ENCODE measurements around the gene GNS. TPM values are rescaled to one million over a fixed set of nuclear protein-coding genes. Genes with fewer than 3 reads are reported as not detected.

The GNS gene
- total and polyA plus RNA-seq, 2 donors (not counting 3 experiments of a cell fraction or from before 2014, with no cell fraction given) = 107 to 142 TPM

GRCh38 chr12:64672925-64673409, 86.2 kb downstream of the GNS start:
- dilution Hi-C loops (cut with MboI; ENCODE audit: extremely low pct_ligation_motif_present, low sequenced_read_pairs) = no loop called here
- no peaks in the 10 kb centered on the region for H3K27me3 ChIP-seq (ENCODE audit: control insufficient read depth in 2 of 2, insufficient read depth in 2 of 2, low read length in 2 of 2)

GRCh38 chr12:64671681-64672080, 87.5 kb downstream of the GNS start:
- no peak overlapping the region for H3K27ac ChIP-seq (ENCODE audit: insufficient read depth, low read depth, low read length)
- BruUV-seq (replicated peaks) = no TSS peak
- H3K36me3 ChIP-seq (ENCODE audit: control insufficient read depth in 2 of 2, extremely low read depth in 1 of 2, insufficient read depth in 2 of 2, low read length in 2 of 2) = no peaks in the 10 kb centered on the region
- intact Hi-C loops (cut with micrococcal nuclease) (loop anchor here (1.0 kb wide), 1 partner anchor 8 kb away; no protein-coding TSS in a partner anchor), dilution Hi-C loops (cut with MboI; ENCODE audit: extremely low pct_ligation_motif_present, low sequenced_read_pairs) (no loop called here)
- H3K79me2 ChIP-seq (ENCODE audit: control insufficient read depth, insufficient read depth, low read length) = peaks cover 70% of the 10 kb centered on the region
- peak overlapping the region; percentile 2 for H3K4me2 ChIP-seq (ENCODE audit: insufficient read depth, low read length)
- TF ChIP-seq GATA2 (IDR thresholded peaks at IDR 0.05; ENCODE audit: insufficient read depth, insufficient read length, low read depth, low read length) = peak; percentile 11
- no peak for TF ChIP-seq POLR2A (IDR thresholded peaks at IDR 0.05; ENCODE audit: low read depth, low read length)
- TF ChIP-seq MYC (IDR thresholded peaks at IDR 0.05; ENCODE audit: low read depth, low read length) = no peak
- TF ChIP-seq, protein P1, sequence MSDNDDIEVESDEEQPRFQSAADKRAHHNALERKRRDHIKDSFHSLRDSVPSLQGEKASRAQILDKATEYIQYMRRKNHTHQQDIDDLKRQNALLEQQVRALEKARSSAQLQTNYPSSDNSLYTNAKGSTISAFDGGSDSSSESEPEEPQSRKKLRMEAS (IDR thresholded peaks at IDR 0.05; ENCODE audit: insufficient read depth, insufficient read length) = no peak
- TF ChIP-seq, protein P2, sequence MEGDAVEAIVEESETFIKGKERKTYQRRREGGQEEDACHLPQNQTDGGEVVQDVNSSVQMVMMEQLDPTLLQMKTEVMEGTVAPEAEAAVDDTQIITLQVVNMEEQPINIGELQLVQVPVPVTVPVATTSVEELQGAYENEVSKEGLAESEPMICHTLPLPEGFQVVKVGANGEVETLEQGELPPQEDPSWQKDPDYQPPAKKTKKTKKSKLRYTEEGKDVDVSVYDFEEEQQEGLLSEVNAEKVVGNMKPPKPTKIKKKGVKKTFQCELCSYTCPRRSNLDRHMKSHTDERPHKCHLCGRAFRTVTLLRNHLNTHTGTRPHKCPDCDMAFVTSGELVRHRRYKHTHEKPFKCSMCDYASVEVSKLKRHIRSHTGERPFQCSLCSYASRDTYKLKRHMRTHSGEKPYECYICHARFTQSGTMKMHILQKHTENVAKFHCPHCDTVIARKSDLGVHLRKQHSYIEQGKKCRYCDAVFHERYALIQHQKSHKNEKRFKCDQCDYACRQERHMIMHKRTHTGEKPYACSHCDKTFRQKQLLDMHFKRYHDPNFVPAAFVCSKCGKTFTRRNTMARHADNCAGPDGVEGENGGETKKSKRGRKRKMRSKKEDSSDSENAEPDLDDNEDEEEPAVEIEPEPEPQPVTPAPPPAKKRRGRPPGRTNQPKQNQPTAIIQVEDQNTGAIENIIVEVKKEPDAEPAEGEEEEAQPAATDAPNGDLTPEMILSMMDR (IDR thresholded peaks at IDR 0.05; ENCODE audit: extremely low read depth in 1 of 2, insufficient read depth in 1 of 2, low read depth in 1 of 2, low read length in 2 of 2) = no peak
- TF ChIP-seq EZH2 (IDR thresholded peaks at IDR 0.05; ENCODE audit: borderline replicate concordance, low read depth, low read length, severe bottlenecking) = no peak
- TF ChIP-seq POLR2AphosphoS5 (IDR thresholded peaks at IDR 0.05; ENCODE audit: insufficient read depth, low read depth, low read length) = no peak
- TF ChIP-seq FOS (IDR thresholded peaks at IDR 0.05; ENCODE audit: borderline replicate concordance, insufficient read depth, low read length) = no peak
- POLR2A ChIA-PET = no interaction called here
- CTCF ChIA-PET = interaction anchor here (1.5 to 3.1 kb wide), 2 partner anchors 26 to 123 kb away, joined by 4 to 12 read pairs; no protein-coding TSS in a partner anchor
- no peak for FAIRE-seq
- DNase-seq (ENCODE audit: low read depth, low spot score) = no peak
- H4K20me1 ChIP-seq (replicated peaks; ENCODE audit: control insufficient read depth, extremely low read depth, insufficient read depth, low read length) = no peaks in the 10 kb centered on the region
- no peaks in the 10 kb centered on the region for H3K9me1 ChIP-seq (replicated peaks; ENCODE audit: control insufficient read depth, extremely low read depth, insufficient read depth, low read length)
- H3K9ac ChIP-seq (replicated peaks; ENCODE audit: extremely low read depth, insufficient read depth, low read length) = no peak overlapping the region
- peaks cover 75% of the 10 kb centered on the region for H3K4me1 ChIP-seq (ENCODE audit: control insufficient read depth, extremely low read depth, insufficient read depth, low read length)
- H2AFZ ChIP-seq (ENCODE audit: low read depth, low read length) = no peak overlapping the region
- H3K9me3 ChIP-seq (replicated peaks; ENCODE audit: control insufficient read depth, insufficient read depth, low read length) = no peaks in the 10 kb centered on the region
- H3K27me3 ChIP-seq (ENCODE audit: control insufficient read depth in 2 of 2, insufficient read depth in 2 of 2, low read length in 2 of 2) = no peaks in the 10 kb centered on the region
- H3K4me3 ChIP-seq (replicated peaks in 1 of 3; ENCODE audit: insufficient read depth in 1 of 3, low read depth in 1 of 3, low read length in 3 of 3) = no peak overlapping the region

More at GRCh38 chr12:64672925-64673409, 86.2 kb downstream of the GNS start:
- Histone ChIP-seq H3K4me1 (ENCODE audit: control insufficient read depth, extremely low read depth, insufficient read depth, low read length) (peaks cover 80% of the 10 kb centered on the region), H3K9me1 (replicated peaks; ENCODE audit: control insufficient read depth, extremely low read depth, insufficient read depth, low read length) (no peaks in the 10 kb centered on the region), H3K9me3 (replicated peaks; ENCODE audit: control insufficient read depth, insufficient read depth, low read length) (no peaks in the 10 kb centered on the region), H3K9ac (replicated peaks; ENCODE audit: extremely low read depth, insufficient read depth, low read length) (no peak overlapping the region), H4K20me1 (replicated peaks; ENCODE audit: control insufficient read depth, extremely low read depth, insufficient read depth, low read length) (no peaks in the 10 kb centered on the region), H3K36me3 (ENCODE audit: control insufficient read depth in 2 of 2, extremely low read depth in 1 of 2, insufficient read depth in 2 of 2, low read length in 2 of 2) (no peaks in the 10 kb centered on the region), H2AFZ (ENCODE audit: low read depth, low read length) (no peak overlapping the region), H3K4me3 (replicated peaks in 1 of 3; ENCODE audit: insufficient read depth in 1 of 3, low read depth in 1 of 3, low read length in 3 of 3) (no peak overlapping the region), H3K79me2 (ENCODE audit: control insufficient read depth, insufficient read depth, low read length) (peaks cover 70% of the 10 kb centered on the region), H3K27ac (ENCODE audit: insufficient read depth, low read depth, low read length) (peak overlapping the region; percentile 61), H3K4me2 (ENCODE audit: insufficient read depth, low read length) (peak overlapping the region; percentile 60)
- peak; percentile 85 for FAIRE-seq
- DNase-seq (ENCODE audit: low read depth, low spot score) = peak; percentile 87
- ChIA-PET POLR2A (no interaction called here), CTCF (interaction anchor here (1.2 to 3.1 kb wide), 2 partner anchors 12 to 124 kb away, joined by 4 to 12 read pairs; no protein-coding TSS in a partner anchor)
- no TSS peak for BruUV-seq (replicated peaks)
- intact Hi-C loops (cut with micrococcal nuclease) = loop anchor here (1.0 kb wide), 1 partner anchor 63 kb away; the partner anchor contains the start of gene RASSF3
- TF ChIP-seq EZH2 (IDR thresholded peaks at IDR 0.05; ENCODE audit: borderline replicate concordance, low read depth, low read length, severe bottlenecking) (no peak), GATA2 (IDR thresholded peaks at IDR 0.05; ENCODE audit: insufficient read depth, insufficient read length, low read depth, low read length) (peak; percentile 93), JUN (IDR thresholded peaks at IDR 0.05; ENCODE audit: borderline replicate concordance, insufficient read depth, insufficient read length, low read depth) (peak; percentile 37), POLR2AphosphoS5 (IDR thresholded peaks at IDR 0.05; ENCODE audit: insufficient read depth, low read depth, low read length) (peak; percentile 86), FOS (IDR thresholded peaks at IDR 0.05; ENCODE audit: borderline replicate concordance, insufficient read depth, low read length) (peak; percentile 43)

Measured in endothelial cell of umbilical vein (primary cell).